Skeletal muscle satellite cell (primary cell): Measurements from ENCODE around the gene CIPC.

Experiments
- H3K27me3 ChIP-seq: 2 replicates; pipeline ENCODE4 v1.7.0; 2013; ENCODE audit warnings: low read length; ENCODE audit not compliant: control insufficient read depth, insufficient read depth
- H3K36me3 ChIP-seq: 2 replicates; pipeline ENCODE4 v1.7.0; 2013; ENCODE audit warnings: mild to moderate bottlenecking, control low read depth, low read length; ENCODE audit not compliant: insufficient read depth
- H3K4me1 ChIP-seq: 2 replicates; pipeline ENCODE4 v1.7.0; 2013; ENCODE audit warnings: low read length; ENCODE audit not compliant: control insufficient read depth, insufficient read depth
- H3K4me2 ChIP-seq: 2 replicates; pipeline ENCODE4 v1.7.0; 2013; ENCODE audit warnings: mild to moderate bottlenecking, low read length
- H3K4me3 ChIP-seq: 2 replicates; pipeline ENCODE4 v1.7.0; 2013; ENCODE audit warnings: low read length
- H3K9ac ChIP-seq: 2 replicates; pipeline ENCODE4 v1.7.0; 2013; ENCODE audit warnings: mild to moderate bottlenecking, low read depth, low read length, moderate library complexity
- H3K9me3 ChIP-seq: replicated peaks from 2 replicates; pipeline ENCODE4 v1.7.0; 2013; ENCODE audit warnings: mild to moderate bottlenecking, control low read depth, low read length

CIPC gene

GRCh38 chr14:77120771-77121743, 23.0 kb downstream of the CIPC start:
- peaks cover 8% of the 10 kb centered on the region for H3K4me1 ChIP-seq
- H3K9ac ChIP-seq = no peak overlapping the region
- peaks cover 21% of the 10 kb centered on the region for H3K27me3 ChIP-seq

DNA sequence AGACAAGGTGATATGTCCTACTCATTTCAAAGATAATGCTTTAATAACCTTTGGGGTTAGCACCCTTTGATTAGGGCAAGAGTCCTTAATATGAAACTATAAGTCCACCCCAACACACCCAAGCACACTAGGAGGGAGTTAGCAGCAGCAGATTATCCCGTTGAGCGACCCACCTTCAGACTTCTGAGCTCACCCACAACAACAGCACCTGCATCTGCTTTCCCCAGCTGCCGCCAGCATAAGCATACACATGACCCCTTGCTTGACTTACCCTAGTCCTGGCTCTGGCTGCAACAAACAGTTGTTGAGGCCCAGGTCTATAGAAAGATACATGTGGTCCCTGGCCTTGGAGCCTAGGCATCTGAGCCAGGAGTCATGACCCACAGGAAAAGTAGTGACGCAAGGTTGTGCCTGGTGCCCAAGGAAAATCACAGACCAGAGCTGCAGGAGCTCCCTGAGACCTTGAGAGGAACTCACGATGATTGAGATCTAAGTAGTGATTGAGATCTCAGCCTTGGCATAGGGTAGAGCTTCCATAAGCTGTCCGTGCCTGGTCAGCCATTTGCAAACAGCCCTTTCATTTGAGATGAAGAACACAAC, 24.6 kb downstream of the CIPC start:
- Histone ChIP-seq H3K36me3 (no peaks in the 10 kb centered on the region), H3K4me3 (no peak overlapping the region), H3K4me2 (no peak overlapping the region), H3K27me3 (peaks cover 37% of the 10 kb centered on the region), H3K4me1 (peaks cover 8% of the 10 kb centered on the region), H3K9ac (no peak overlapping the region), H3K9me3 (no peaks in the 10 kb centered on the region)

More at GRCh38 chr14:77120771-77121743, 23.0 kb downstream of the CIPC start:
- Histone ChIP-seq H3K9me3 (no peaks in the 10 kb centered on the region), H3K4me3 (no peak overlapping the region), H3K4me2 (no peak overlapping the region), H3K36me3 (no peaks in the 10 kb centered on the region)

GRCh38 chr14:77123381-77124325, 25.6 kb downstream of the CIPC start:
- Histone ChIP-seq H3K9ac (no peak overlapping the region), H3K9me3 (no peaks in the 10 kb centered on the region), H3K4me3 (no peak overlapping the region), H3K4me2 (no peak overlapping the region), H3K36me3 (no peaks in the 10 kb centered on the region), H3K27me3 (peaks cover 47% of the 10 kb centered on the region), H3K4me1 (peaks cover 8% of the 10 kb centered on the region)

- no peak overlapping the region for H3K9ac ChIP-seq
- H3K36me3 ChIP-seq = no peaks in the 10 kb centered on the region
- peaks cover 57% of the 10 kb centered on the region for H3K27me3 ChIP-seq
- H3K4me1 ChIP-seq = peaks cover 8% of the 10 kb centered on the region
- peak overlapping the region; percentile 88 for H3K4me2 ChIP-seq
- peak overlapping the region; percentile 70 for H3K4me3 ChIP-seq
- H3K9me3 ChIP-seq = no peaks in the 10 kb centered on the region
Measured at GRCh38 chr14:77124345-77125280, 26.6 kb downstream of the CIPC start.

DNA sequence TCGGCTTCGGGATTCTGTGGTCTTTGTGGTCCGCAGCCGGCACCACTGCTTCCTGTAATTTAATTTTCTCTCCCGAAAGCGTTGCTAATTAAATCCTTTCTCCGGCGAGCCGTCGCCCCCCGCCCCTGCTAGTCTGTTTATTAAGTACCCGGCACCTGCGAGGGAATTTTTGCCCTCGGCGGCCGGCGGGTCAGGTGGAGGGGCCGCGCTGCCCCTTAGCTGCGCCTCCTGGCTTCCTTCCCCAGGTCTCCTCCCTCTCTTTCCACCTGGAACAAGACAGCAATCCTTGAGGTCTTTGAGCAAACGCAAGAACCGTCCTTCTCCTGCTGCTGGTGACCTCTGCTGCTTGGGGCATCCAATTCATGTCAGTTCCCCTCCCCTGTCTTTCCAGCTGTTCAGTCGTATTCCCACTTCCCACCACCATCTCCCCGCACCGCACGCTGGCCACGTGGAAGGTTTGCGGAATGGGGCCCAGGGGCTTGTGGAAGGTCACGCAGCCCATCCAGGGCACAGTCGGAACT, 27.3 kb downstream of the CIPC start:
- H3K4me3 ChIP-seq = peak overlapping the region; percentile 70
- no peak overlapping the region for H3K9ac ChIP-seq
- H3K9me3 ChIP-seq = no peaks in the 10 kb centered on the region
- peak overlapping the region; percentile 88 for H3K4me2 ChIP-seq
- peaks cover 8% of the 10 kb centered on the region for H3K4me1 ChIP-seq
- peaks cover 64% of the 10 kb centered on the region for H3K27me3 ChIP-seq
- H3K36me3 ChIP-seq = no peaks in the 10 kb centered on the region

DNA sequence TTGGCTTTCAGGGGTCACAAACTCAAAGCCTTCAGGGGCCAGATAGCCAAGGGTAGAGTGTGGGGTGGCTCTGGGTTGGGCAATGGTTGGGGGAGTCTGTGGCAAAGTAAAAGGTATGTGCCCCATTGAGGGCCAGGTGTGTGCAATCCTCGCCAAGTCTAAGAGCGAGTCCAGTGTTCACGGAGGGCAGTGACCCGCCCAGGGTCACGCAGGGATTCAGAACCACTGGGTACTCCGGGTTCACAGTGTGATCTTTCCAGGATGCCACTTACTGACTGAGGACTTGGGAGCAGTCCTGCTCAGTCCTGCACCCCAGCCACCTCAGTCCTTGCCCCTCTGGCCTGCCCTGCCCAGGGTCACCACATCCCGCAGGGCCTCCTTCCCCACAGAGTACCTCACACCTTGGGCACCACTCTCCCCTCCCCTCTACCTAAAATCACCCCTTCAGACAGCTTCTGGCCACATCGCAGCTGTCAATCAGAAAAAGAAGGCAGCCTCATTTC, 27.8 kb downstream of the CIPC start:
- Histone ChIP-seq H3K4me3 (no peak overlapping the region), H3K4me2 (no peak overlapping the region), H3K27me3 (peaks cover 66% of the 10 kb centered on the region), H3K36me3 (no peaks in the 10 kb centered on the region), H3K9me3 (no peaks in the 10 kb centered on the region), H3K4me1 (peaks cover 8% of the 10 kb centered on the region), H3K9ac (no peak overlapping the region)

- H3K4me2 ChIP-seq = no peak overlapping the region
- no peaks in the 10 kb centered on the region for H3K36me3 ChIP-seq
- no peak overlapping the region for H3K9ac ChIP-seq
- peaks cover 66% of the 10 kb centered on the region for H3K27me3 ChIP-seq
- H3K4me3 ChIP-seq = no peak overlapping the region
- H3K4me1 ChIP-seq = peaks cover 8% of the 10 kb centered on the region
- no peaks in the 10 kb centered on the region for H3K9me3 ChIP-seq
Measured at GRCh38 chr14:77126461-77126990, 28.5 kb downstream of the CIPC start.

- H3K27me3 ChIP-seq = peaks cover 71% of the 10 kb centered on the region
Measured at GRCh38 chr14:77128414-77128891, 30.4 kb downstream of the CIPC start.

DNA sequence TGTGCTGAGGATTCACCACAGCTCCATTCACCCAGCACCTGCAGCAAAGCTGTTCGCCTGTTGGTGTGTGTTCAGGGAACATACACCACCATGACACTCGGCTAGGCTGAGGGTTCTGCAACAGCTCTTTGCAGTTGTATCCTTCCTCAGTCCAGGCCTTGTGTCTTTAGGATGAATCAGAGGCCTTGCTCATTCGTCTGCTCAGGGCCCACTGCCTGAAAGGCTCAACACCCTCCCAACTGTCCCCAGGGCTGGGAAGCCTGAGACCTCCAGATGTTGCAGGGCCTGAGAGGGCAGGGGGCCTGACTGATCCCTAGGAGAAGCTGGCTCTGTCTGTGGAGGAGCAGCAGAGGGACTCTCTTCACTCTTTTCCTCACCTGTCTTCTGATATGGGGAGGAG, 32.3 kb downstream of the CIPC start:
- Histone ChIP-seq H3K4me1 (no peaks in the 10 kb centered on the region), H3K9ac (no peak overlapping the region), H3K4me2 (no peak overlapping the region), H3K36me3 (no peaks in the 10 kb centered on the region), H3K27me3 (peaks cover 69% of the 10 kb centered on the region), H3K9me3 (no peaks in the 10 kb centered on the region), H3K4me3 (no peak overlapping the region)

More at GRCh38 chr14:77128414-77128891, 30.4 kb downstream of the CIPC start:
- Histone ChIP-seq H3K9me3 (no peaks in the 10 kb centered on the region), H3K36me3 (no peaks in the 10 kb centered on the region), H3K4me3 (no peak overlapping the region), H3K9ac (no peak overlapping the region), H3K4me1 (peaks cover 8% of the 10 kb centered on the region), H3K4me2 (no peak overlapping the region)

DNA sequence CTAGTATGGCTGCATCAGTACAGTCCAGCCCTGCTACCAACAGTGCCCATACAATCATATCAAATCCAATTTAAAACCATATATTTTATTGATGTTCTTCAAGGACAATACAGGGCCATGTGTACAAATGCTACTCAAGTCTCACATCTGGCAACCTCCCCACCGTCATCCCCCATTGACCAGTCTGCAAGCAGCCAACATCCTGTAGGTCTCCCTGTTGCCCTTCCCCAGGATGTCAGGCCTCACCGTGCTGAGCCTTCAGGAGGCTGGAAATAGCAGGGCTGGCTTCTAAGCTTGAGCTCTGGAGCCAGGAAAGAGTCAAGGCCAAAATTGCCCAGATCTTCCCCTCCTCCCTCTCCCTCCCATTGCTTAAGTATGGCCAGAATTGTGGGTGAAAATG, 33.1 kb downstream of the CIPC start:
- peaks cover 69% of the 10 kb centered on the region for H3K27me3 ChIP-seq
- H3K4me3 ChIP-seq = no peak overlapping the region
- H3K9ac ChIP-seq = no peak overlapping the region
- H3K4me2 ChIP-seq = no peak overlapping the region
- H3K4me1 ChIP-seq = no peaks in the 10 kb centered on the region
- no peaks in the 10 kb centered on the region for H3K36me3 ChIP-seq
- H3K9me3 ChIP-seq = no peaks in the 10 kb centered on the region
